ENCODE measurements around the gene STAG2. TPM values are rescaled to one million over a fixed set of nuclear protein-coding genes. Genes with fewer than 3 reads are reported as not detected.

Gene STAG2
- total RNA-seq, 4 donors from 2014 or later: 75.5 to 91.6 (median 84.4) TPM

DNA sequence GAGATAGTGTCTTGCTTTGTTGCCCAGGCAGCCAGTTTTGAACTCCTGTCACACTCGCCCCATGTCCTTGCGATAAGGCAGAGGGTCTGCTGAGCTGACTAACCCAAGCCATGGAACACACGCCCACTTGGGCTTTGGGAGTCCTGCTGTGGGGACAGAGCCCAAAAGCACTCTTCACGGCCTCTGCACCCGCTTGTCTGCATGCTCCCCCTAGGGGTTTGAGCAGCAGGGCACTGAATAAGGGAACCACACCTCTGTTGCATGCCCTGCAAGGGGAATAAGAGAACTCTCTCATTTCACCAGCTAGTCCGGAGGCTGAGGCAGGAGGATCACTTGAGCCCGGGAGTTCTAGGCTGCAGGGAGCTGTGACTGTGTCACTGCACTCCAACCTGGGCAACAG is 166.0 kb downstream of the STAG2 start:
- TF ChIP-seq, protein P1, sequence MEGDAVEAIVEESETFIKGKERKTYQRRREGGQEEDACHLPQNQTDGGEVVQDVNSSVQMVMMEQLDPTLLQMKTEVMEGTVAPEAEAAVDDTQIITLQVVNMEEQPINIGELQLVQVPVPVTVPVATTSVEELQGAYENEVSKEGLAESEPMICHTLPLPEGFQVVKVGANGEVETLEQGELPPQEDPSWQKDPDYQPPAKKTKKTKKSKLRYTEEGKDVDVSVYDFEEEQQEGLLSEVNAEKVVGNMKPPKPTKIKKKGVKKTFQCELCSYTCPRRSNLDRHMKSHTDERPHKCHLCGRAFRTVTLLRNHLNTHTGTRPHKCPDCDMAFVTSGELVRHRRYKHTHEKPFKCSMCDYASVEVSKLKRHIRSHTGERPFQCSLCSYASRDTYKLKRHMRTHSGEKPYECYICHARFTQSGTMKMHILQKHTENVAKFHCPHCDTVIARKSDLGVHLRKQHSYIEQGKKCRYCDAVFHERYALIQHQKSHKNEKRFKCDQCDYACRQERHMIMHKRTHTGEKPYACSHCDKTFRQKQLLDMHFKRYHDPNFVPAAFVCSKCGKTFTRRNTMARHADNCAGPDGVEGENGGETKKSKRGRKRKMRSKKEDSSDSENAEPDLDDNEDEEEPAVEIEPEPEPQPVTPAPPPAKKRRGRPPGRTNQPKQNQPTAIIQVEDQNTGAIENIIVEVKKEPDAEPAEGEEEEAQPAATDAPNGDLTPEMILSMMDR (IDR thresholded peaks at IDR 0.05; ENCODE audit: low read depth): no peak

GRCh38 chrX:124145749-124146148 is 184.2 kb downstream of the STAG2 start:
- TF ChIP-seq, protein P1 (IDR thresholded peaks at IDR 0.05; ENCODE audit: low read depth): no peak

- TF ChIP-seq, protein P1 (IDR thresholded peaks at IDR 0.05; ENCODE audit: low read depth): no peak
Observed at GRCh38 chrX:124151195-124151594, 189.7 kb downstream of the STAG2 start.

Other genes with a start within 250 kb of the STAG2 start
- gene THOC2, start 228.7 kb upstream of the STAG2 start, total RNA-seq: 100 to 1,000 TPM in 1 of 4 donors, 10 to 100 TPM in 3; 68.2 to 127 (median 87.9) TPM
- gene XIAP, start 101.7 kb upstream of the STAG2 start, total RNA-seq: 10 to 100 TPM; 31.1 to 67.3 (median 32.9) TPM

Data from subcutaneous adipose tissue (tissue), 4 donors.